Measurements from ENCODE around the gene NBPF19. TPM values are rescaled to one million over a fixed set of nuclear protein-coding genes. Genes with fewer than 3 reads are reported as not detected.
"Not testable (repeated sequence)": the region's sequence is repeated elsewhere in the genome, so short reads cannot be mapped to it uniquely, and the experiment has no call there.

The NBPF19 gene, protein sequence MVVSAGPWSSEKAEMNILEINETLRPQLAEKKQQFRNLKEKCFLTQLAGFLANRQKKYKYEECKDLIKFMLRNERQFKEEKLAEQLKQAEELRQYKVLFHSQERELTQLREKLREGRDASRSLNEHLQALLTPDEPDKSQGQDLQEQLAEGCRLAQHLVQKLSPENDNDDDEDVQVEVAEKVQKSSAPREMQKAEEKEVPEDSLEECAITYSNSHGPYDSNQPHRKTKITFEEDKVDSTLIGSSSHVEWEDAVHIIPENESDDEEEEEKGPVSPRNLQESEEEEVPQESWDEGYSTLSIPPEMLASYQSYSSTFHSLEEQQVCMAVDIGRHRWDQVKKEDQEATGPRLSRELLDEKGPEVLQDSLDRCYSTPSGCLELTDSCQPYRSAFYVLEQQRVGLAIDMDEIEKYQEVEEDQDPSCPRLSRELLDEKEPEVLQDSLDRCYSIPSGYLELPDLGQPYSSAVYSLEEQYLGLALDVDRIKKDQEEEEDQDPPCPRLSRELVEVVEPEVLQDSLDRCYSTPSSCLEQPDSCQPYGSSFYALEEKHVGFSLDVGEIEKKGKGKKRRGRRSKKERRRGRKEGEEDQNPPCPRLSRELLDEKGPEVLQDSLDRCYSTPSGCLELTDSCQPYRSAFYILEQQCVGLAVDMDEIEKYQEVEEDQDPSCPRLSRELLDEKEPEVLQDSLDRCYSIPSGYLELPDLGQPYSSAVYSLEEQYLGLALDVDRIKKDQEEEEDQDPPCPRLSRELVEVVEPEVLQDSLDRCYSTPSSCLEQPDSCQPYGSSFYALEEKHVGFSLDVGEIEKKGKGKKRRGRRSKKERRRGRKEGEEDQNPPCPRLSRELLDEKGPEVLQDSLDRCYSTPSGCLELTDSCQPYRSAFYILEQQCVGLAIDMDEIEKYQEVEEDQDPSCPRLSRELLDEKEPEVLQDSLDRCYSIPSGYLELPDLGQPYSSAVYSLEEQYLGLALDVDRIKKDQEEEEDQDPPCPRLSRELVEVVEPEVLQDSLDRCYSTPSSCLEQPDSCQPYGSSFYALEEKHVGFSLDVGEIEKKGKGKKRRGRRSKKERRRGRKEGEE (N-terminal part only)
- 5.3 TPM for total RNA-seq (ENCODE audit: unreplicated experiment)
- long read RNA-seq, result 0 reads

GRCh38 chr1:149474745-149475144, at the start of gene NBPF19:
TSS of gene NBPF19 (plus strand) at chr1:149475045. CDS start at chr1:149475933, 888 bp downstream.
- H3K4me1 Mint-ChIP-seq (ENCODE audit: unreplicated experiment); H3K27me3 Mint-ChIP-seq (ENCODE audit: unreplicated experiment); DNase-seq (ENCODE audit: low spot score); H3K9me3 Mint-ChIP-seq (ENCODE audit: unreplicated experiment); H3K36me3 Mint-ChIP-seq (ENCODE audit: low read depth, unreplicated experiment); H3K27ac Mint-ChIP-seq (ENCODE audit: unreplicated experiment); H3K4me3 Mint-ChIP-seq (ENCODE audit: unreplicated experiment): not testable (repeated sequence)

GRCh38 chr1:149428317-149428716, 46.5 kb upstream of the NBPF19 start:
- not testable (repeated sequence) for DNase-seq (ENCODE audit: low spot score); H3K27me3 Mint-ChIP-seq (ENCODE audit: unreplicated experiment); H3K4me1 Mint-ChIP-seq (ENCODE audit: unreplicated experiment); H3K9me3 Mint-ChIP-seq (ENCODE audit: unreplicated experiment); H3K27ac Mint-ChIP-seq (ENCODE audit: unreplicated experiment); H3K4me3 Mint-ChIP-seq (ENCODE audit: unreplicated experiment); H3K36me3 Mint-ChIP-seq (ENCODE audit: low read depth, unreplicated experiment)

DNA sequence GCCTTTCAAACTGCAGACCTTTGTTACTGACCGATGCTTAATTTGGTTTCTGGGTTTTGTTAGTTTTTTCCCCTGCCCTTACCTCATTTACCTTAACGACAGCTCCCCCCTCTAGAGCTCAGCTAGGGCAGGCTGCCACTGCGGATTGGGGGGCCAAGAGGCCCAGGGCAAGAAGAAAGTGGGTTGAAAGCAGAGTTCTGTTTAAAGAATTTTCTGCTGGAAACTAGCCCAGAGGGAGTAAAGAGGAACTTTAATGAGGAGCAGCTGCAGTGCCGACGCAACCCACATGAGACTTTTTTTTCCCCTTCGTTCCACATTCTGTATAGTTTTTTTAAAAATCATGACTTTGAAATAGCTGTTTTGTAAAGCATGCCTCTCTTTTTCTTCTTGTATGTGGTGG, 29.4 kb upstream of the NBPF19 start:
- not testable (repeated sequence) for H3K4me3 Mint-ChIP-seq (ENCODE audit: unreplicated experiment); DNase-seq (ENCODE audit: low spot score); H3K4me1 Mint-ChIP-seq (ENCODE audit: unreplicated experiment); H3K36me3 Mint-ChIP-seq (ENCODE audit: low read depth, unreplicated experiment); H3K27ac Mint-ChIP-seq (ENCODE audit: unreplicated experiment); H3K9me3 Mint-ChIP-seq (ENCODE audit: unreplicated experiment); H3K27me3 Mint-ChIP-seq (ENCODE audit: unreplicated experiment)

- H3K27me3 Mint-ChIP-seq (ENCODE audit: unreplicated experiment); DNase-seq (ENCODE audit: low spot score); H3K9me3 Mint-ChIP-seq (ENCODE audit: unreplicated experiment); H3K27ac Mint-ChIP-seq (ENCODE audit: unreplicated experiment); H3K4me1 Mint-ChIP-seq (ENCODE audit: unreplicated experiment); H3K4me3 Mint-ChIP-seq (ENCODE audit: unreplicated experiment); H3K36me3 Mint-ChIP-seq (ENCODE audit: low read depth, unreplicated experiment): not testable (repeated sequence)
Observed at GRCh38 chr1:149452196-149452595, 22.6 kb upstream of the NBPF19 start.

DNA sequence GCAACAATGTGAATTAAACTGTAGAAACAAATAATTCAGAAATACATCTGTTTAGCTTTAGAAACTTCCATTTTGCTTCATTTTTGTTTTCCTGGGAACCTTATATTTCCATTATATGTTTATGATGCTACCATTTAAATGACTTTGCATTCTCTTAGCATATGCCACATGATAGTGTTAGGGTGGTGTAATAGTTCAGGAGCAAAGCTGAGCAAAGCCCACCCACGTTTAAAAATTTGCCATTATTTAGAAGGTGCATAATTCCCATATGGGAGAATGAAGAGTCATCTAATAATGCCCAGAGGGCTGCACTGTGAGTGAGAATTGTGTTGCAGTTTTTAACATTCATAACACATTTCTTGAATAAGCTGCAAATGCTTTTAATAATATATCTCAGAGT, 22.2 kb upstream of the NBPF19 start:
- DNase-seq (ENCODE audit: low spot score); H3K27me3 Mint-ChIP-seq (ENCODE audit: unreplicated experiment); H3K27ac Mint-ChIP-seq (ENCODE audit: unreplicated experiment); H3K9me3 Mint-ChIP-seq (ENCODE audit: unreplicated experiment); H3K36me3 Mint-ChIP-seq (ENCODE audit: low read depth, unreplicated experiment); H3K4me1 Mint-ChIP-seq (ENCODE audit: unreplicated experiment); H3K4me3 Mint-ChIP-seq (ENCODE audit: unreplicated experiment): not testable (repeated sequence)

DNA sequence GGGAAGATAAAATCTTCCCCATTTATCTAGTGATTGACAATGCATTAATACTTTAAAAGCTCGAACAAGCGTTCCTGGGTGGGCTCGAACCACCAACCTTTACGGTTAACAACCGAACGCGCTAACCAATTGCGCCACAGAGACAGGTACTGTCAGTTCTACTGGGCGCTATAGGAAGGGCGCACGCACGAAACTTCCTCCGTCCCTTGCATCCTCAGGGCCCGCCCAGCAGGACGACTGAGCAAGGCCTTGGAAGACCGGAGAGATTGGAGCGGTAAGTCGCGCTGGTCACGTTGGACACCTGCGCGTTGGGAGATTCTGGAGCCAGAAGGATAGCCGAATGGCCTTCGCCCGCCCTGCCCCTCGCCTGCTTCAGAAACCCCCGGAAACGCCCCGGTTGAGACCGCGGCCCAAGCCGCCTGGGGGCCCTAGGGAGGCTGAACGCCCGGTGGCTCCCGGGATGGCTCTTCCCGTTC, 83.5 kb downstream of the NBPF19 start:
- H3K36me3 Mint-ChIP-seq (ENCODE audit: low read depth, unreplicated experiment); H3K4me1 Mint-ChIP-seq (ENCODE audit: unreplicated experiment); H3K9me3 Mint-ChIP-seq (ENCODE audit: unreplicated experiment); H3K27me3 Mint-ChIP-seq (ENCODE audit: unreplicated experiment); H3K27ac Mint-ChIP-seq (ENCODE audit: unreplicated experiment): not testable (repeated sequence)
- DNase-seq (ENCODE audit: low spot score), result peak; percentile 38
- H3K4me3 Mint-ChIP-seq (ENCODE audit: unreplicated experiment), result peak overlapping the region; percentile 83

GRCh38 chr1:149561806-149562205, 87.0 kb downstream of the NBPF19 start:
- not testable (repeated sequence) for H3K9me3 Mint-ChIP-seq (ENCODE audit: unreplicated experiment); H3K4me3 Mint-ChIP-seq (ENCODE audit: unreplicated experiment); H3K36me3 Mint-ChIP-seq (ENCODE audit: low read depth, unreplicated experiment); H3K27me3 Mint-ChIP-seq (ENCODE audit: unreplicated experiment); H3K27ac Mint-ChIP-seq (ENCODE audit: unreplicated experiment); H3K4me1 Mint-ChIP-seq (ENCODE audit: unreplicated experiment); DNase-seq (ENCODE audit: low spot score)

- H3K4me3 Mint-ChIP-seq (ENCODE audit: unreplicated experiment); H3K4me1 Mint-ChIP-seq (ENCODE audit: unreplicated experiment); H3K9me3 Mint-ChIP-seq (ENCODE audit: unreplicated experiment); H3K27me3 Mint-ChIP-seq (ENCODE audit: unreplicated experiment); H3K27ac Mint-ChIP-seq (ENCODE audit: unreplicated experiment); DNase-seq (ENCODE audit: low spot score); H3K36me3 Mint-ChIP-seq (ENCODE audit: low read depth, unreplicated experiment): not testable (repeated sequence)
Observed at GRCh38 chr1:149565485-149565884, 90.6 kb downstream of the NBPF19 start.

GRCh38 chr1:149572763-149573162, 97.9 kb downstream of the NBPF19 start:
- DNase-seq (ENCODE audit: low spot score); H3K9me3 Mint-ChIP-seq (ENCODE audit: unreplicated experiment); H3K4me1 Mint-ChIP-seq (ENCODE audit: unreplicated experiment); H3K27me3 Mint-ChIP-seq (ENCODE audit: unreplicated experiment); H3K4me3 Mint-ChIP-seq (ENCODE audit: unreplicated experiment); H3K27ac Mint-ChIP-seq (ENCODE audit: unreplicated experiment); H3K36me3 Mint-ChIP-seq (ENCODE audit: low read depth, unreplicated experiment): not testable (repeated sequence)

DNA sequence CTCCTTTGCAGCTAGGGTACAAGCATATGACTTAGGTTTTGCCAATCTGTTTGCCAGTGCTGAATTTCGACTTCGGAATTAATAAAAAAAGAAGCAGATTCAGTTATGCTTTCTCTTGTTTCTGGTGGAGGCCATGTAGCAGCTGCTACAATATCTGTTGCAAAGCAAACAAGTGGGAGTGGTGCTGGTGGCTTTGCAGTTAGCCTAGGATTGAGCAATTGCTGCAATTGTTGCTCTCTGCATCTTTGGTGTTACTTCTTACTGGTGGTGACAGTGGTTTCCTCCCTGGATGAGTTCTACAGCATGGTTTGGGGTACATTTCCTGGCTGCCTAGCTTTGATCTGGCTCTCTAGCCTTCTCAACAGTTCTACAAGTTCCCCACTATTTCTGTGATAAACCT, 110.7 kb downstream of the NBPF19 start:
- H3K4me1 Mint-ChIP-seq (ENCODE audit: unreplicated experiment); H3K9me3 Mint-ChIP-seq (ENCODE audit: unreplicated experiment); DNase-seq (ENCODE audit: low spot score); H3K27ac Mint-ChIP-seq (ENCODE audit: unreplicated experiment); H3K4me3 Mint-ChIP-seq (ENCODE audit: unreplicated experiment); H3K27me3 Mint-ChIP-seq (ENCODE audit: unreplicated experiment); H3K36me3 Mint-ChIP-seq (ENCODE audit: low read depth, unreplicated experiment): not testable (repeated sequence)
